HepG2 (cell line): ENCODE results near the gene ADAMTS13. TPM values are rescaled to one million over a fixed set of nuclear protein-coding genes. Genes with fewer than 3 reads are reported as not detected.

Source experiments
- ATAC-seq: fragments of 200-7000 bp; cut with Tn5 transposase; 3 replicates; pipeline ENCODE4 v1.9.1; 2020; ENCODE audit warnings: mild to moderate bottlenecking, moderate library complexity
- BruUV-seq: library from RNA; stranded (reverse); fragments of 400-500 nt; replicated peaks from 2 replicates; lab custom pipeline; 2021; lab: Mats Ljungman, UMichigan
- CTCF ChIA-PET: fragments of 300-600 bp; formaldehyde crosslinking; extraction: SDS; loops from one replicate; lab custom pipeline; 2021; ENCODE audit warnings: low total read pairs, inconsistent platforms, low intra/inter-chr PET ratio; lab: Yijun Ruan, JAX
- POLR2A ChIA-PET: fragments of 350-600 bp; sonication (Branson Sonifier 250); formaldehyde crosslinking; loops from one replicate; lab custom pipeline; 2020; ENCODE audit warnings: antibody characterized with exemption, inconsistent platforms; lab: Yijun Ruan, JAX
- DNase-seq: peaks from one replicate; pipeline ENCODE4 v3.0.0-alpha.2; 2015; ENCODE audit warnings: low spot score
- FAIRE-seq: peaks from 3 replicates; lab custom pipeline; 2011; peaks lifted over from hg19 to GRCh38; lab: Jason Lieb, UNC
- H2AFZ ChIP-seq: one replicate; pipeline ENCODE4 v1.6.1; 2011; ENCODE audit warnings: low read length, inconsistent platforms
- H3K27ac ChIP-seq: fragments of 300-600 bp; 3 replicates; pipeline ENCODE4 v1.8.0; 2011; ENCODE audit warnings: mixed run types, mild to moderate bottlenecking, mixed read lengths, low read length, inconsistent platforms; ENCODE audit not compliant: insufficient read depth; ENCODE audit errors: extremely low read length
- H3K27me3 ChIP-seq, 2 experiments: fragments of 200-600 bp in 1 of 2; 2 replicates in 1 of 2; 3 replicates in 1 of 2; pipeline versions ENCODE4 v1.6.0 to v1.8.0; 2011; ENCODE audit warnings: low read length in 2 of 2, mild to moderate bottlenecking in 2 of 2, moderate library complexity in 2 of 2, inconsistent platforms in 1 of 2; ENCODE audit not compliant: insufficient read depth in 2 of 2, control insufficient read depth in 1 of 2
- H3K36me3 ChIP-seq, 2 experiments: fragments of 200-600 bp in 1 of 2; replicated peaks in 1 of 2; 2 replicates in 1 of 2; 3 replicates in 1 of 2; pipeline versions ENCODE4 v1.5.1 to v1.8.0; 2011; ENCODE audit warnings: low read length in 2 of 2, inconsistent platforms in 1 of 2; ENCODE audit not compliant: insufficient read depth in 2 of 2, control insufficient read depth in 1 of 2
- H3K4me1 ChIP-seq: 2 replicates; pipeline ENCODE4 v1.5.1; 2012; ENCODE audit warnings: low read length, inconsistent platforms; ENCODE audit not compliant: insufficient read depth
- H3K4me2 ChIP-seq: 2 replicates; pipeline ENCODE4 v1.6.0; 2011; ENCODE audit warnings: low read depth, low read length, inconsistent platforms
- H3K4me3 ChIP-seq, 3 experiments: fragments of 200-600 bp in 1 of 3; sonication (generic), shearing (Covaris generic) in 1 of 3; replicated peaks in 1 of 3; 2 replicates each; pipeline ENCODE4 v1.5.1; 2011 to 2016; ENCODE audit warnings: low read length in 3 of 3, inconsistent platforms in 2 of 3, low read depth in 2 of 3, mild to moderate bottlenecking in 2 of 3, control low read depth in 1 of 3, mixed read lengths in 1 of 3; ENCODE audit not compliant: insufficient read depth in 1 of 3
- H3K79me2 ChIP-seq: one replicate; pipeline ENCODE4 v1.6.1; 2011; ENCODE audit warnings: low read length, inconsistent platforms; ENCODE audit not compliant: insufficient read depth
- H3K9ac ChIP-seq: 2 replicates; pipeline ENCODE4 v1.6.0; 2011; ENCODE audit warnings: mild to moderate bottlenecking, low read depth, low read length, inconsistent platforms; ENCODE audit not compliant: insufficient read depth
- H3K9me3 ChIP-seq: 2 replicates; pipeline ENCODE4 v1.5.1; 2012; ENCODE audit warnings: mild to moderate bottlenecking, low read length
- H4K20me1 ChIP-seq: 2 replicates; pipeline ENCODE4 v1.6.0; 2011; ENCODE audit warnings: inconsistent platforms, mild to moderate bottlenecking, low read length, moderate library complexity; ENCODE audit not compliant: insufficient read depth
- AGO2 ChIP-seq: fragments of 200-400 bp; formaldehyde crosslinking; optimal IDR thresholded peaks from 2 replicates; pipeline ENCODE3; 2017; ENCODE audit warnings: mild to moderate bottlenecking, low read depth, low read length, moderate library complexity
- ATAD3A ChIP-seq: sonication (generic); formaldehyde crosslinking; IDR thresholded peaks from 2 replicates; pipeline ENCODE4 v1.4.0; 2020; ENCODE audit warnings: missing genetic modification reagents
- GABPA ChIP-seq, 2 experiments: IDR thresholded peaks; 2 replicates each; pipeline ENCODE4 v1.6.1; 2011 to 2016; ENCODE audit warnings: low read depth in 2 of 2, low read length in 1 of 2, missing biosample characterization in 1 of 2, missing genetic modification characterization in 1 of 2
- MEIS1 ChIP-seq: sonication (generic); formaldehyde crosslinking; IDR thresholded peaks from 2 replicates; pipeline ENCODE4 v1.9.0; 2021; ENCODE audit warnings: mild to moderate bottlenecking, missing genetic modification reagents, moderate library complexity, borderline replicate concordance
- NCOR1 ChIP-seq: fragments of 200-600 bp; sonication (generic); IDR thresholded peaks from 2 replicates; pipeline ENCODE4 v1.7.0; 2017; ENCODE audit warnings: antibody characterized with exemption, low read length, borderline replicate concordance
- SP4 ChIP-seq: sonication (generic); formaldehyde crosslinking; IDR thresholded peaks from 2 replicates; pipeline ENCODE4 v1.8.1; 2023; ENCODE audit warnings: mild to moderate bottlenecking, missing genetic modification reagents
- ZIK1 ChIP-seq: sonication (generic); formaldehyde crosslinking; IDR thresholded peaks from 2 replicates; pipeline ENCODE4 v1.5.0; 2020; ENCODE audit warnings: mild to moderate bottlenecking, low read depth, missing genetic modification reagents, borderline replicate concordance
- ZNF318 ChIP-seq: sonication (generic); formaldehyde crosslinking; IDR thresholded peaks from 2 replicates; pipeline ENCODE4 v1.4.0; 2020; ENCODE audit warnings: mild to moderate bottlenecking, missing genetic modification reagents
- ZNF589 ChIP-seq: sonication (generic); formaldehyde crosslinking; conservative IDR thresholded peaks from 2 replicates; pipeline ENCODE4 v1.8.0; 2022; ENCODE audit warnings: mild to moderate bottlenecking, moderate library complexity, missing genetic modification reagents
- ZNF724P ChIP-seq: sonication (generic); formaldehyde crosslinking; IDR thresholded peaks from 2 replicates; pipeline ENCODE4 v1.8.0; 2022; ENCODE audit warnings: missing genetic modification reagents, borderline replicate concordance
- WGBS: methylation state at CpG from one replicate; pipeline ENCODE4 v1.1.6; 2017; ENCODE audit warnings: low lambda C conversion rate; 5-methylcytosine and 5-hydroxymethylcytosine counted together
- in situ Hi-C: cut with HindIII; loops from 2 replicates; pipeline ENCODE4 v1.10.0; 2017; ENCODE audit warnings: low pct_unique_long_range_greater_than_20kb; ENCODE audit not compliant: extremely low pct_ligation_motif_present
- intact Hi-C: fragments of 100-400 bp; cut with micrococcal nuclease; formaldehyde crosslinking; loops from one replicate; pipeline ENCODE4 v1.10.0; 2022; ENCODE audit not compliant: unreplicated experiment
- polyA plus RNA-seq, 8 experiments: library from polyadenylated mRNA; depleted of rRNA in 3 of 8; stranded (reverse) in 7 of 8; unstranded in 1 of 8; fragments of >200 nt; fragmentation: Illumina TruSeq in 4 of 8; extraction: Trizol in 4 of 8; gene quantifications; 2 replicates each; pipeline versions ENCODE4 v1.2.1 to v1.2.3, GENCODE V29; 2011 to 2016; ENCODE audit warnings: low read depth in 4 of 8, missing spikeins in 1 of 8, mixed read lengths in 1 of 8; ENCODE audit not compliant: insufficient read depth in 1 of 8
- total RNA-seq, 5 experiments: library from RNA; depleted of rRNA; stranded (reverse); fragments of >200 nt; fragmentation: Illumina TruSeq; extraction: Trizol; gene quantifications; 2 replicates each; pipeline ENCODE4 v1.2.3, GENCODE V29; 2016; ENCODE audit warnings: low read depth in 1 of 5
- TF ChIP-seq, protein P1 (sequence below): sonication (generic); formaldehyde crosslinking; IDR thresholded peaks from 2 replicates; pipeline ENCODE4 v1.4.0; 2020; ENCODE audit warnings: mild to moderate bottlenecking, missing genetic modification reagents
- TF ChIP-seq, protein P2 (sequence below): sonication (generic); formaldehyde crosslinking; IDR thresholded peaks from 2 replicates; pipeline ENCODE4 v1.4.0; 2020; ENCODE audit warnings: missing genetic modification reagents

The ADAMTS13 gene
- total and polyA plus RNA-seq, 2 of the 13 experiments (the other 11 are each of a cell fraction or from before 2014, with no cell fraction given), result 0.91 to 4.5 TPM

DNA sequence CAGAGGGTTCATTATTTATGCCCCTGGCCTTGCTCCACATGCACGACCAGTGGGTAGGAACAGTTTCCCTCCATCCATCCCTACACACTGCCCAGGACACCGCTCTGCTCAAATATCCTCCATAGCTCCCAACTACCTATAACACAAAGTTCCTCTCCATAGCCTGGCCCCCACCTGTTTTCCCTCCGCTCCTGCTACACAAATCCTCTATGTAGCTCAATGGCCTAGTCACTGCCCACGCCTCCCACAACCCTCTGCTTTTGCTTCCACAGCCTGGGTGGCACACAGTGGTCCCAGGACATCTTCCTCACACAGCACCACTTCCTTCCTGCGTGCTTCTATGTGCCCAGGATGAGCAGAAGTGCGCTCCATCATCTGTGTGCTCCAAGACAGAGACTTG is 24.8 kb upstream of the ADAMTS13 start:
- ChIA-PET POLR2A (interaction anchor here (0.8 to 1.1 kb wide), 2 partner anchors 20 to 49 kb away, joined by 3 read pairs; partner anchors contain the start of genes MED22, REXO4 and RPL7A), CTCF (no interaction called here)

More for the DNA sequence above, 24.8 kb upstream of the ADAMTS13 start:
- Histone ChIP-seq H3K27ac (no peak overlapping the region), H3K79me2 (no peaks in the 10 kb centered on the region), H3K4me1 (peaks cover 43% of the 10 kb centered on the region), H3K4me3 (no peak overlapping the region), H4K20me1 (no peaks in the 10 kb centered on the region), H3K27me3 (no peaks in the 10 kb centered on the region), H3K9ac (no peak overlapping the region), H3K9me3 (no peaks in the 10 kb centered on the region), H2AFZ (no peak overlapping the region)
- in situ Hi-C loops, result no loop called here
- 62% methylated on average over 6 of the region's 6 CpGs for WGBS
- no peak for DNase-seq
- ATAC-seq, result no peak
- no peak for FAIRE-seq
- intact Hi-C loops, result loop anchor here (5.0 kb wide), 1 partner anchor 40 kb away; the partner anchor contains the start of genes SURF1 and SURF2
- no TSS peak for BruUV-seq
- TF ChIP-seq ZIK1 (CRISPR knock-in tag) (no peak), ZNF589 (no peak), ATAD3A (CRISPR knock-in tag) (no peak), ZNF318 (0 out of 2 replicates have a peak, but pooled peaks have one; percentile 39), ZNF724P (CRISPR knock-in tag) (no peak), NCOR1 (no peak), AGO2 (peak; percentile 5), MEIS1 (CRISPR knock-in tag) (0 out of 2 replicates have a peak, but pooled peaks have one; percentile 27), GABPA (IDR thresholded peaks at IDR 0.05; ENCODE audit: low read depth, low read length) (no peak), GABPA (CRISPR knock-in tag; IDR thresholded peaks at IDR 0.05; ENCODE audit: low read depth) (no peak), SP4 (no peak)
- TF ChIP-seq, protein P1, sequence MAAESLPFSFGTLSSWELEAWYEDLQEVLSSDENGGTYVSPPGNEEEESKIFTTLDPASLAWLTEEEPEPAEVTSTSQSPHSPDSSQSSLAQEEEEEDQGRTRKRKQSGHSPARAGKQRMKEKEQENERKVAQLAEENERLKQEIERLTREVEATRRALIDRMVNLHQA (CRISPR knock-in tag), result no peak
- TF ChIP-seq, protein P2, sequence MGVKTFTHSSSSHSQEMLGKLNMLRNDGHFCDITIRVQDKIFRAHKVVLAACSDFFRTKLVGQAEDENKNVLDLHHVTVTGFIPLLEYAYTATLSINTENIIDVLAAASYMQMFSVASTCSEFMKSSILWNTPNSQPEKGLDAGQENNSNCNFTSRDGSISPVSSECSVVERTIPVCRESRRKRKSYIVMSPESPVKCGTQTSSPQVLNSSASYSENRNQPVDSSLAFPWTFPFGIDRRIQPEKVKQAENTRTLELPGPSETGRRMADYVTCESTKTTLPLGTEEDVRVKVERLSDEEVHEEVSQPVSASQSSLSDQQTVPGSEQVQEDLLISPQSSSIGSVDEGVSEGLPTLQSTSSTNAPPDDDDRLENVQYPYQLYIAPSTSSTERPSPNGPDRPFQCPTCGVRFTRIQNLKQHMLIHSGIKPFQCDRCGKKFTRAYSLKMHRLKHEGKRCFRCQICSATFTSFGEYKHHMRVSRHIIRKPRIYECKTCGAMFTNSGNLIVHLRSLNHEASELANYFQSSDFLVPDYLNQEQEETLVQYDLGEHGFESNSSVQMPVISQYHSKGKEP (CRISPR knock-in tag), result no peak
- TF ChIP-seq, all 625 proteins: peak for 3
- Histone ChIP-seq H3K36me3 (no peaks in the 10 kb centered on the region), H3K4me2 (no peak overlapping the region)
